ENCODE data around the gene GLO1.

The GLO1 gene

GRCh38 chr6:38695933-38696332 is 7.0 kb downstream of the GLO1 start (continued):
- TF ChIP-seq TSHZ2 (CRISPR knock-in tag; IDR thresholded peaks at IDR 0.05): no peak
- TF ChIP-seq OSR1 (CRISPR knock-in tag; IDR thresholded peaks at IDR 0.05): no peak

- TF ChIP-seq TCF4 (CRISPR knock-in tag; IDR thresholded peaks at IDR 0.05; ENCODE audit: borderline replicate concordance) (no peak), ISL1 (CRISPR knock-in tag; IDR thresholded peaks at IDR 0.05) (no peak)
- ATAC-seq: no peak
Observed at GRCh38 chr6:38695227-38695900, 7.6 kb downstream of the GLO1 start.

- TF ChIP-seq ESRRG (CRISPR knock-in tag; IDR thresholded peaks at IDR 0.05) (no peak), GLIS3 (CRISPR knock-in tag; IDR thresholded peaks at IDR 0.05) (no peak), CSDC2 (CRISPR knock-in tag; IDR thresholded peaks at IDR 0.05) (no peak), ZFP30 (CRISPR knock-in tag; IDR thresholded peaks at IDR 0.05) (no peak), TCF4 (CRISPR knock-in tag; IDR thresholded peaks at IDR 0.05; ENCODE audit: borderline replicate concordance) (no peak), ARNTL (CRISPR knock-in tag; IDR thresholded peaks at IDR 0.05; ENCODE audit: borderline replicate concordance, low read depth) (no peak), ZNF8 (CRISPR knock-in tag; IDR thresholded peaks at IDR 0.05) (no peak), OSR1 (CRISPR knock-in tag; IDR thresholded peaks at IDR 0.05) (no peak), RARB (CRISPR knock-in tag; IDR thresholded peaks at IDR 0.05) (no peak), SNAI2 (CRISPR knock-in tag; IDR thresholded peaks at IDR 0.05) (no peak), BACH2 (CRISPR knock-in tag; IDR thresholded peaks at IDR 0.05; ENCODE audit: borderline replicate concordance) (no peak), CSRNP3 (CRISPR knock-in tag; IDR thresholded peaks at IDR 0.05) (no peak), ISL1 (CRISPR knock-in tag; IDR thresholded peaks at IDR 0.05) (no peak), ZC3H10 (CRISPR knock-in tag; IDR thresholded peaks at IDR 0.05) (no peak)
- no peak for ATAC-seq
Observed at GRCh38 chr6:38688579-38689087, 14.3 kb downstream of the GLO1 start.

GRCh38 chr6:38687549-38687948 is 15.4 kb downstream of the GLO1 start:
- ATAC-seq: no peak

More at GRCh38 chr6:38687549-38687948, 15.4 kb downstream of the GLO1 start:
- TF ChIP-seq RARB (CRISPR knock-in tag; IDR thresholded peaks at IDR 0.05) (no peak), PPARA (CRISPR knock-in tag; IDR thresholded peaks at IDR 0.05; ENCODE audit: borderline replicate concordance) (no peak), CREB5 (CRISPR knock-in tag; IDR thresholded peaks at IDR 0.05; ENCODE audit: low read depth) (no peak), ZC3H10 (CRISPR knock-in tag; IDR thresholded peaks at IDR 0.05) (no peak), BACH2 (CRISPR knock-in tag; IDR thresholded peaks at IDR 0.05; ENCODE audit: borderline replicate concordance) (no peak), ISL1 (CRISPR knock-in tag; IDR thresholded peaks at IDR 0.05) (no peak), CSDC2 (CRISPR knock-in tag; IDR thresholded peaks at IDR 0.05) (no peak), OSR1 (CRISPR knock-in tag; IDR thresholded peaks at IDR 0.05) (no peak), ZFP3 (CRISPR knock-in tag; IDR thresholded peaks at IDR 0.05) (no peak), CSRNP3 (CRISPR knock-in tag; IDR thresholded peaks at IDR 0.05) (no peak)

Data from SK-N-SH treated with all-trans-retinoic acid at 6 μM for 48 hours (cell line).